Body of pancreas (tissue), 4 donors: ENCODE measurements around the gene SYNJ1.

ENCODE experiments used
- CTCF ChIP-seq, 7 experiments: fragments of 450-650 bp in 4 of 7; fragments of 200-600 bp in 3 of 7; sonication (generic) in 3 of 7; IDR thresholded peaks; one replicate each; pipeline ENCODE4 v1.5.1; 2016 to 2019; ENCODE audit warnings: antibody characterized with exemption in 7 of 7
- POLR2A ChIP-seq, 3 donors: fragments of 450-650 bp; IDR thresholded peaks; one replicate each; pipeline ENCODE4 v1.6.1; 2016; ENCODE audit warnings: antibody characterized with exemption in 3 of 3, mild to moderate bottlenecking in 2 of 3

- TF ChIP-seq CTCF (IDR thresholded peaks at IDR 0.05) = no peak
- TF ChIP-seq POLR2A (IDR thresholded peaks at IDR 0.05) = no peak
These were observed 30.0 kb upstream of the SYNJ1 start for GRCh38 chr21:32757804-32758203.
